GM21526 (cell line): ENCODE measurements around the gene CHDH.
A peak's percentile ranks its signal among the peaks of the same experiment; 100 is the strongest.

ENCODE experiments used
- ATAC-seq: cut with Tn5 transposase; IDR thresholded peaks from one replicate; pipeline ENCODE4 v1.9.1; 2021; ENCODE audit warnings: moderate library complexity; ENCODE audit not compliant: unreplicated experiment, low FRiP score

The CHDH gene

GRCh38 chr3:53794597-53794996 is 51.6 kb downstream of the CHDH start:
- no peak for ATAC-seq

- no peak for ATAC-seq
Observed at GRCh38 chr3:53792866-53793265, 53.4 kb downstream of the CHDH start.

- no peak for ATAC-seq
Observed at GRCh38 chr3:53791317-53791716, 54.9 kb downstream of the CHDH start.

- ATAC-seq: no peak
Observed at GRCh38 chr3:53790470-53790869, 55.7 kb downstream of the CHDH start.

- no peak for ATAC-seq
Observed at GRCh38 chr3:53789459-53789858, 56.8 kb downstream of the CHDH start.

- no peak for ATAC-seq
Observed at GRCh38 chr3:53788038-53788437, 58.2 kb downstream of the CHDH start.

- no peak for ATAC-seq
Observed at GRCh38 chr3:53787016-53787415, 59.2 kb downstream of the CHDH start.

- no peak for ATAC-seq
Observed at GRCh38 chr3:53780806-53781205, 65.4 kb downstream of the CHDH start.

GRCh38 chr3:53780171-53780570 is 66.0 kb downstream of the CHDH start:
- ATAC-seq: no peak

GRCh38 chr3:53778153-53778552 is 68.1 kb downstream of the CHDH start:
- ATAC-seq: no peak

GRCh38 chr3:53777468-53777867 is 68.8 kb downstream of the CHDH start:
- no peak for ATAC-seq

- no peak for ATAC-seq
Observed at GRCh38 chr3:53776494-53777101, 69.6 kb downstream of the CHDH start.

- no peak for ATAC-seq
Observed at GRCh38 chr3:53775834-53776251, 70.4 kb downstream of the CHDH start.

- no peak for ATAC-seq
Observed at GRCh38 chr3:53775018-53775417, 71.2 kb downstream of the CHDH start.

GRCh38 chr3:53774414-53774813 is 71.8 kb downstream of the CHDH start:
- no peak for ATAC-seq

- peak; percentile 96 for ATAC-seq
Observed at GRCh38 chr3:53773611-53774368, 72.4 kb downstream of the CHDH start.

GRCh38 chr3:53773021-53773436 is 73.2 kb downstream of the CHDH start:
- no peak for ATAC-seq

- ATAC-seq: no peak
Observed at GRCh38 chr3:53772562-53772961, 73.7 kb downstream of the CHDH start.

- no peak for ATAC-seq
Observed at GRCh38 chr3:53768478-53769459, 77.5 kb downstream of the CHDH start.

- ATAC-seq: no peak
Observed at GRCh38 chr3:53766706-53767105, 79.5 kb downstream of the CHDH start.

- no peak for ATAC-seq
Observed at GRCh38 chr3:53765753-53766152, 80.5 kb downstream of the CHDH start.
